ENCODE results near the gene PARD3. TPM values are rescaled to one million over a fixed set of nuclear protein-coding genes. Genes with fewer than 3 reads are reported as not detected.

PARD3 gene
- total RNA-seq, 2 donors from 2014 or later: 32.0 to 61.9 TPM

- Histone ChIP-seq H3K4me3 (no peak overlapping the region), H3K4me1 (replicated peaks) (no peaks in the 10 kb centered on the region), H3K27ac (no peak overlapping the region), H3K9me3 (no peaks in the 10 kb centered on the region), H3K36me3 (no peaks in the 10 kb centered on the region), H3K27me3 (replicated peaks; ENCODE audit: insufficient read depth) (no peaks in the 10 kb centered on the region)
- intact Hi-C loops (cut with DNase I): no loop called here
- 98% methylated on average over 1 of the region's 1 CpG for WGBS
- no peak for TF ChIP-seq CTCF (IDR thresholded peaks at IDR 0.05)
- TF ChIP-seq POLR2A (IDR thresholded peaks at IDR 0.05): no peak
- no peak for TF ChIP-seq POLR2AphosphoS5 (IDR thresholded peaks at IDR 0.05)
- no peak for DNase-seq (ENCODE audit: low spot score)
These were observed 501.7 kb downstream of the PARD3 start for GRCh38 chr10:34313353-34313752.

DNA sequence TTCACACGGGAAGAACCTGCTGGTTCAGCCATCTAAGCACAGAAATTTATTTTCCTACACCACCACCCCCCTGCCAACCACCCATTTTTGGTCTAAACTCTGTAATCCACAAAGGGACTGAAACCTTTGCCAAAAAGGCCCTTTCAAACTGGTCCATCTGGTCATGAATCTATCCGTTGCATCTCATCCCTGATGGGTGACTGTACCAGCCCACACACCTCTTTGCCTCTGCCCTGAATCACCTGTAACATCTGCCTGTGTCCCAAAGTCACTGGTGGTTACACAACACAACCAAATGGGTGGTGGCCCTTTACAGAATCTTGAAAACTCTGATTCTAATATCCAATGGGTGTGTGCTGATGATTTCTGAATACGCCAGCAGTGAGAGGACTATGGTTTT lies 503.4 kb downstream of the PARD3 start:
- 98% methylated on average over 3 of the region's 3 CpGs for WGBS
- no peak for TF ChIP-seq CTCF (IDR thresholded peaks at IDR 0.05)
- TF ChIP-seq POLR2A (IDR thresholded peaks at IDR 0.05): no peak
- TF ChIP-seq POLR2AphosphoS5 (IDR thresholded peaks at IDR 0.05): no peak
- intact Hi-C loops (cut with DNase I): no loop called here
- H3K4me1 ChIP-seq (replicated peaks): no peaks in the 10 kb centered on the region
- DNase-seq (ENCODE audit: low spot score): no peak
- H3K27me3 ChIP-seq (replicated peaks; ENCODE audit: insufficient read depth): no peaks in the 10 kb centered on the region
- no peak overlapping the region for H3K27ac ChIP-seq
- no peak overlapping the region for H3K4me3 ChIP-seq
- no peaks in the 10 kb centered on the region for H3K36me3 ChIP-seq
- no peaks in the 10 kb centered on the region for H3K9me3 ChIP-seq

DNA sequence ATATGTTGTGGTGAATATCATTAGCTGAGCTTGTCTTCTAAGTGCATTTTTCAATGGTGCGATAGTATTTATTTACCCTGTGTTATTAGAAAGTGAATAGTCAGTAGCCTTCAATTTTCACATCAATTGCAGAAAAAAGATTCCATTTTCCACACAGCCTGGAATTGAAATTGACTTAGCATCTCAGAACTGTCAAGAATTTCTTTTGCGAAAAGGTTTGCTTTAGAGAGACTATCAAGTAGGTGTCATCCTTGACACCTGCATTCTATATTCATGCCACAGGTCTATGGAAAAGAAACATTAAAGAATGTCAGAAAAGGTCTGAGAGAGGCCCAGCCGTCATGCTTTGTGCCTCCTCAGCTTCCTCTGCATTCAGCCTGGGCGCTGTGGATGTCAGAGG lies 504.9 kb downstream of the PARD3 start:
- no peak for TF ChIP-seq POLR2AphosphoS5 (IDR thresholded peaks at IDR 0.05)
- no peak for TF ChIP-seq POLR2A (IDR thresholded peaks at IDR 0.05)
- whole genome bisulfite sequencing: 96% methylated on average over 4 of the region's 4 CpGs
- H3K9me3 ChIP-seq: no peaks in the 10 kb centered on the region
- no peaks in the 10 kb centered on the region for H3K4me1 ChIP-seq (replicated peaks)
- H3K27ac ChIP-seq: no peak overlapping the region
- no peaks in the 10 kb centered on the region for H3K27me3 ChIP-seq (replicated peaks; ENCODE audit: insufficient read depth)
- no peak overlapping the region for H3K4me3 ChIP-seq
- no peaks in the 10 kb centered on the region for H3K36me3 ChIP-seq
- intact Hi-C loops (cut with DNase I): no loop called here
- DNase-seq (ENCODE audit: low spot score): no peak

- no peaks in the 10 kb centered on the region for H3K9me3 ChIP-seq
- DNase-seq (ENCODE audit: low spot score): no peak
- H3K27ac ChIP-seq: no peak overlapping the region
- H3K4me3 ChIP-seq: no peak overlapping the region
- intact Hi-C loops (cut with DNase I): no loop called here
- H3K4me1 ChIP-seq (replicated peaks): no peaks in the 10 kb centered on the region
- TF ChIP-seq CTCF (IDR thresholded peaks at IDR 0.05): no peak
- TF ChIP-seq POLR2AphosphoS5 (IDR thresholded peaks at IDR 0.05): no peak
- TF ChIP-seq POLR2A (IDR thresholded peaks at IDR 0.05): no peak
- WGBS: 72% methylated on average over 6 of the region's 6 CpGs
- H3K36me3 ChIP-seq: no peaks in the 10 kb centered on the region
- no peaks in the 10 kb centered on the region for H3K27me3 ChIP-seq (replicated peaks; ENCODE audit: insufficient read depth)
These were observed 509.9 kb downstream of the PARD3 start for GRCh38 chr10:34305189-34305588.

- TF ChIP-seq POLR2A (IDR thresholded peaks at IDR 0.05) (no peak), CTCF (IDR thresholded peaks at IDR 0.05) (no peak), POLR2AphosphoS5 (IDR thresholded peaks at IDR 0.05) (no peak)
- H3K27ac ChIP-seq: no peak overlapping the region
- no peaks in the 10 kb centered on the region for H3K27me3 ChIP-seq (replicated peaks; ENCODE audit: insufficient read depth)
- H3K36me3 ChIP-seq: no peaks in the 10 kb centered on the region
- no peak for DNase-seq (ENCODE audit: low spot score)
- H3K9me3 ChIP-seq: no peaks in the 10 kb centered on the region
- 95% methylated on average over 2 of the region's 2 CpGs for WGBS
- intact Hi-C loops (cut with DNase I): no loop called here
- no peaks in the 10 kb centered on the region for H3K4me1 ChIP-seq (replicated peaks)
- no peak overlapping the region for H3K4me3 ChIP-seq
These were observed 512.1 kb downstream of the PARD3 start for GRCh38 chr10:34303022-34303421.
